Immature natural killer cell (primary cell): ENCODE measurements around the gene MERTK. TPM values are rescaled to one million over a fixed set of nuclear protein-coding genes. Genes with fewer than 3 reads are reported as not detected.
A peak's percentile ranks its signal among the peaks of the same experiment; 100 is the strongest.

Experiments used
- DNase-seq, 3 donors: peaks; one replicate each; pipeline ENCODE4 v3.0.0; 2022; ENCODE audit warnings: mixed read lengths in 1 of 3
- H3K27ac Mint-ChIP-seq, 6 donors: one replicate each; pipeline ENCODE4 v1.8.0; 2020; ENCODE audit warnings: mixed read lengths in 6 of 6, mild to moderate bottlenecking in 5 of 6, inconsistent platforms in 4 of 6, moderate library complexity in 3 of 6
- H3K27me3 Mint-ChIP-seq, 3 donors: one replicate each; pipeline ENCODE4 v1.8.0; 2020 to 2021; ENCODE audit warnings: low read depth in 3 of 3, mild to moderate bottlenecking in 3 of 3, mixed read lengths in 3 of 3, moderate library complexity in 3 of 3, inconsistent platforms in 1 of 3
- H3K36me3 Mint-ChIP-seq, 3 donors: one replicate each; pipeline ENCODE4 v1.8.0; 2020; ENCODE audit warnings: mixed read lengths in 3 of 3, inconsistent platforms in 2 of 3, mild to moderate bottlenecking in 2 of 3
- H3K4me1 Mint-ChIP-seq, 2 donors: one replicate each; pipeline ENCODE4 v1.8.0; 2020; ENCODE audit warnings: inconsistent platforms in 2 of 2, mild to moderate bottlenecking in 2 of 2, mixed read lengths in 2 of 2, moderate library complexity in 1 of 2
- H3K4me3 Mint-ChIP-seq, 5 donors: one replicate each; pipeline ENCODE4 v1.8.0; 2020; ENCODE audit warnings: mild to moderate bottlenecking in 5 of 5, mixed read lengths in 5 of 5, inconsistent platforms in 3 of 5, moderate library complexity in 3 of 5
- H3K9me3 Mint-ChIP-seq, 6 donors: one replicate each; pipeline ENCODE4 v1.8.0; 2020; ENCODE audit warnings: mild to moderate bottlenecking in 6 of 6, mixed read lengths in 6 of 6, inconsistent platforms in 4 of 6, moderate library complexity in 3 of 6
- polyA plus RNA-seq, 3 donors: library from polyadenylated mRNA; unstranded; fragments of 300-500 nt; fragmentation: Illumina TruSeq; gene quantifications; one replicate each; pipeline ENCODE4 v1.2.3, GENCODE V29; 2021

Gene MERTK
- polyA plus RNA-seq, 3 donors from 2014 or later, result 0.27 TPM; not detected in 2

DNA sequence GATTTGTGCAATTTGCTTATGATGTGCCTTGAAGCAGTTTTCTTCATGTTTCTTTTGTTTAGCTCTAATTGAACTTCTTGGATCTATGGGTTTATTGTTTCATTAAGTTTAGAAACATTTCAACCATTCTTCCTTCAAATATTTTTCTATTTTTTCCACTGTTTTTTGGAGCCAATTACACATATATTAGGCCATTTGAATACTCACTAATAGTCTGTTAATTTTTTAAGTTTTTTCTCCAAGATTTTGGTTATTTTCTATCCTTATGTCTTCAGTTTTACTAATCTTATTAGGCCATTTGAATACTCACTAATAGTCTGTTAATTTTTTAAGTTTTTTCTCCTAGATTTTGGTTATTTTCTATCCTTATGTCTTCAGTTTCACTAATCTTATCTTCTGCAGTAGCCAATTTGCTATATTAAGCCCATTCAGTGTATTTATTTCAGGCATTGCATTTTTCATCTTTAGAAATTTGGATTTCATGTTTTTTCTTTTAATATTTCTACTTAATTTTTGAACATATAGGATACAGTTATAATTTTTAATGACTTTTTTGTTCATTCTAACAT lies 147.1 kb downstream of the MERTK start:
- Mint-ChIP-seq H3K4me3 (no peak overlapping the region), H3K27me3 (peaks cover 0 to 7% (median 3%) of the 10 kb centered on the region in 3 donors), H3K4me1 (no peaks in the 10 kb centered on the region), H3K9me3 (no peaks in the 10 kb centered on the region), H3K27ac (no peak overlapping the region), H3K36me3 (peaks cover 0 to 3% (median 3%) of the 10 kb centered on the region in 3 donors)
- DNase-seq, result no peak

DNA sequence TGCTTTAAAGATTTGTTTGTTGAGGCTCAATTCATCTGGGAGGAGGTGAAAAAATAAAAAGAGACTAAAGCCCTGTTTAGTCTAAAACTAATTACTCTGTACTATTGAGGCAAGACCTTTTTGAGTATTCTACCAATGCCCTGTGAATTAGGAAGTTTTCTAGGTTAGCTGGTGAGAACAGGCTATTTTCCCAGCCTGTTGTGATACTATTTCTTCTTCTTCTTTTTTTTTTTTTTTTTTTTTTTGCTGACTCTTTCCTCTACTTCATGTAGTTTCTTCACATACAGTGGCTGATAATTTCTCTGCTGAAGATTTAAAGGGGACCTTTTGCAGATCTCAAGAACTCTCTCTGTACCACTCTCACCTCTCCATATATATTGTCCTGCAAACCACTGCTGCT lies 147.8 kb downstream of the MERTK start:
- no peak for DNase-seq
- Mint-ChIP-seq H3K4me1 (no peaks in the 10 kb centered on the region), H3K27me3 (peaks cover 0 to 7% (median 3%) of the 10 kb centered on the region in 3 donors), H3K27ac (no peak overlapping the region), H3K4me3 (no peak overlapping the region), H3K9me3 (no peaks in the 10 kb centered on the region), H3K36me3 (peaks cover 0 to 3% (median 3%) of the 10 kb centered on the region in 3 donors)

DNA sequence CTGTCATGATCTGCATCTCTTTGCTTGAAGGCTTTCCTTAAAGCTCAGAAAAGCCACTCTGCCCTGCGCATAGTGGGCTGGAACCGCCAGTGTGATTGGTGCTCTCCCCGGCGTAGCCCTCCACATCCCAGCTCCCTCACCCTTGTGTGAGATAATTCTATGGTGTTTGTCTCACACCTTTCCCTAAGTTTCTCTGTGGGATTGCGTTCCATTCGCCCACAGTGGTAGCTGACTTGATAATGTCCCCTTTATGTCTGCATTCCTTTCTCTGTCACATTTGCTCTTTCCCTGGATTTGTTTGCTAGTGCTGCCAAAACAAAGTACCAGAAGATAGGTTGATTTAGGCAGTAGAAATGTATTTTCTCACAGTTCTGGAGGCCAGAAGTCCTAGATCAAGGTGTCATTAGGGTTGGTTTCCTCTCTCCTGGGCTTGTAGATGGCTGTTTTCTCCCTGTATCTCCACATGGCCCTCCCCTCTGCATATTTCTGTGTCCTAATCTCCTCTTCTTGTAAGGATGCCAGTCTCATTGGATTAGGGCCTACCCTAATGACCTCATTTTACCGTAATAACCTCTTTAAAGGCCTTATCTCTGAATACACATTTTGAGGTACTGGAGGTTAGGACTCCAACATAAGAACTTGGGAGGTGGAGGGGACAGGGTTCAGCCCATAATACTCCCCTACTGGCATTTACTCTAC lies 149.3 kb downstream of the MERTK start:
- H3K9me3 Mint-ChIP-seq, result no peaks in the 10 kb centered on the region
- no peaks in the 10 kb centered on the region for H3K4me1 Mint-ChIP-seq
- DNase-seq, result no peak
- H3K36me3 Mint-ChIP-seq, result peaks cover 0 to 3% (median 3%) of the 10 kb centered on the region in 3 donors
- no peak overlapping the region for H3K27ac Mint-ChIP-seq
- H3K4me3 Mint-ChIP-seq, result no peak overlapping the region
- peaks cover 0 to 7% (median 3%) of the 10 kb centered on the region in 3 donors for H3K27me3 Mint-ChIP-seq

DNA sequence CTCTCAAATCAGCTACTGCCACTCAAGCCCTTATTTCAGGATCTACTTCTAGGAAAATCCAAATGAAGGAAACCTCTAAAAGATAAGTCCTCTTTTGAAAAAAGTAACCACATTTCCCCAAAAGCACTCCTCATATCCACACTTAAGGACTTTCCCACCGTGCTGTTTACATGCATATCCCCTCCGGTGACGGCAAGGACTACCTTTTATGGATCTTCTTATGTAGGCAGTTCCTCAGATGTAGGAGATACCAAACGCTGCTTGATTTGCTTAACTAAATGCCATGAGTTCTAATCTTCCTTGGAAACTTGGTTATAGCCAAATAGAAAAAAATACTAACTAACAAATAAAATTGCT lies 149.8 kb downstream of the MERTK start:
- Mint-ChIP-seq H3K4me1 (peaks cover under 1 to 2% of the 10 kb centered on the region in 2 donors), H3K27ac (no peak overlapping the region), H3K4me3 (no peak overlapping the region), H3K36me3 (peaks cover 0 to 3% (median 3%) of the 10 kb centered on the region in 3 donors), H3K9me3 (no peaks in the 10 kb centered on the region), H3K27me3 (peaks cover 0 to 7% (median 3%) of the 10 kb centered on the region in 3 donors)
- DNase-seq, result no peak

DNA sequence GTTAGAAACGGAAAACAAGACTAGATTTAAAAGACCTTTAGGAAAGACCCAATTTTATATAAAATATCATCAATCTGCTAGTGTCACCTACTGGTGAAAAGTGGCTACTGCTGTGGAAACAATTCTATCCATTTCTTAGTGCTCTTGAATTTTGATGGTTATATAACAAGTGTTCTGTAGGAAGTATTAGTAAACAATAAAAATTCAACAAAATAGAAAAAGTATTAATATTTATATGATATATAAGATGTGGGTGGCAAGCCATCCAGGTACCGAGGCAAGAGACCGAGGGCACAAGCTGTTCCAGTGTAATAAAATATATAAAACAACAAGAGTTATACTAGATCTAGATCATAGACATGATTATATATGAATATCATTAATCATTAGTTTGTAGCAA lies 150.5 kb downstream of the MERTK start:
- Mint-ChIP-seq H3K27ac (no peak overlapping the region), H3K36me3 (peaks cover 0 to 3% (median 3%) of the 10 kb centered on the region in 3 donors), H3K9me3 (no peaks in the 10 kb centered on the region), H3K4me1 (peaks cover 7 to 9% of the 10 kb centered on the region in 2 donors), H3K4me3 (no peak overlapping the region), H3K27me3 (peaks cover 3 to 9% (median 4%) of the 10 kb centered on the region in 3 donors)
- peak; percentile 25 to 41 (median 41) for DNase-seq

DNA sequence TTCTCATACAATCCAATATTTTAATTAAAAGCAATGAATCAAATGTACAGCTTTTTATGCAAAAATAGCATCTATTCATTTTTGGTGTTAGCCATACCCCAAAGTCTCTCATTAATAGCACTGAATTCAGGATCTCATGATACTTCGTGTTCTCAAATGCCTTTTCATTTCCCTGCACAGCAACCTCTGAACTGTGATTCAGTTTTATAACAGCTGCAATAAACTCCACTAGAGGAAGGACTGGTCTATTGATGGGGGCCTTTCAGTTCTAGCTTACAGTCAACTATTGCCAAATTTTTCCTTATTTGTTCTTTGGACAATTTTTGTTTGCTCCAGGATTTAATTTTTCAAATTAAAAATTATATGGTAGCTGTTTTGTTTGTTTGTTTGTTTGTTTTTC lies 151.9 kb downstream of the MERTK start:
- Mint-ChIP-seq H3K27me3 (peaks cover 6 to 11% (median 6%) of the 10 kb centered on the region in 3 donors), H3K9me3 (no peaks in the 10 kb centered on the region), H3K27ac (no peak overlapping the region), H3K4me1 (peaks cover 9 to 12% of the 10 kb centered on the region in 2 donors), H3K4me3 (no peak overlapping the region), H3K36me3 (peaks cover 0 to 1% (median under 1%) of the 10 kb centered on the region in 3 donors)
- no peak for DNase-seq

DNA sequence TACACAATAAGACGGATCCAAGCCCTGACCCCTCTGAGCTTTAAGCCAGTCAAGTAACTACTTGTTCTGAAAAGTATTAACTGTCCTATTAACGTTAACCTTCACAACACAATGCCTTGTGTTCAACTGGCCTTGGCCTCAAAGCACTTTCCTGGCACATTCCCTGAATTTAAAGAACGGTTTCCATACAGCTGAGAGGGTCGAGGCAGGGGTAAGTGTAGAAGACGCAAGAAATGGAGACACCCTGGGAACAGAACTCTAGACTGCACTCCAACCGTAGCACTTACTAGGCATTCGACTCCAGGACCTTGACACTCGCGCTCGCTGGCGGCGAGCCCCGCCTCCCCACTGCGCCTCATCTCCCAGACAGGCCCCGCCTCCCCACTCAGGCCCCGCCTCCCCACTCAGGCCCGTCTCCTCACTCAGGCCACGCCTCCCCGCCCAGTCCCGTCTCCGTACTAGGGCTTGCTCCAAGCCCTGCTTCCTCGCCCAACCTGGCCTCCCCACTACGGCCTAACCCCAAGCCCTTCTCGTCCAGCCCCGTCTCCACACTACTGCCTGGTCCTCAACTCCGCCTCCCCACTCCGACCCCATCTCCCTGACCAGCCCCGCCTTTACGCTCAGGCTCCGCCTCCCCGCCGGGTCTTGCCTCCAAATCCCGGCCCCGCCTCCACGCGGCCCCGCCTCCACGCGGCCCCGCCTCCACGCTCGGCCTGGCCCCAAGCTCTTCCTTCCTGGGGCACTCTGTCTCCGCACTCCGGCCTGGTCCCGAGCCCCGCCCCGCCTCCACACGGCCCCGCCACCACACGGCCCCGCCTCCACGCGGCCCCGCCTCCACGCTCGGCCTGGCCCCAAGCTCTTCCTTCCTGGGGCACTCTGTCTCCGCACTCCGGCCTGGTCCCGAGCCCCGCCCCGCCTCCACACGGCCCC lies 155.8 kb downstream of the MERTK start:
- H3K9me3 Mint-ChIP-seq, result no peaks in the 10 kb centered on the region
- H3K27ac Mint-ChIP-seq, result peak overlapping the region; percentile 89 to 99 (median 96)
- H3K4me3 Mint-ChIP-seq, result peak overlapping the region; percentile 88 to 98 (median 95)
- peak; percentile 98 to 99 (median 98) for DNase-seq
- peaks cover 0 to 3% (median under 1%) of the 10 kb centered on the region in 3 donors for H3K36me3 Mint-ChIP-seq
- peaks cover 7 to 12% (median 9%) of the 10 kb centered on the region in 3 donors for H3K27me3 Mint-ChIP-seq
- H3K4me1 Mint-ChIP-seq, result peaks cover 40 to 42% of the 10 kb centered on the region in 2 donors

DNA sequence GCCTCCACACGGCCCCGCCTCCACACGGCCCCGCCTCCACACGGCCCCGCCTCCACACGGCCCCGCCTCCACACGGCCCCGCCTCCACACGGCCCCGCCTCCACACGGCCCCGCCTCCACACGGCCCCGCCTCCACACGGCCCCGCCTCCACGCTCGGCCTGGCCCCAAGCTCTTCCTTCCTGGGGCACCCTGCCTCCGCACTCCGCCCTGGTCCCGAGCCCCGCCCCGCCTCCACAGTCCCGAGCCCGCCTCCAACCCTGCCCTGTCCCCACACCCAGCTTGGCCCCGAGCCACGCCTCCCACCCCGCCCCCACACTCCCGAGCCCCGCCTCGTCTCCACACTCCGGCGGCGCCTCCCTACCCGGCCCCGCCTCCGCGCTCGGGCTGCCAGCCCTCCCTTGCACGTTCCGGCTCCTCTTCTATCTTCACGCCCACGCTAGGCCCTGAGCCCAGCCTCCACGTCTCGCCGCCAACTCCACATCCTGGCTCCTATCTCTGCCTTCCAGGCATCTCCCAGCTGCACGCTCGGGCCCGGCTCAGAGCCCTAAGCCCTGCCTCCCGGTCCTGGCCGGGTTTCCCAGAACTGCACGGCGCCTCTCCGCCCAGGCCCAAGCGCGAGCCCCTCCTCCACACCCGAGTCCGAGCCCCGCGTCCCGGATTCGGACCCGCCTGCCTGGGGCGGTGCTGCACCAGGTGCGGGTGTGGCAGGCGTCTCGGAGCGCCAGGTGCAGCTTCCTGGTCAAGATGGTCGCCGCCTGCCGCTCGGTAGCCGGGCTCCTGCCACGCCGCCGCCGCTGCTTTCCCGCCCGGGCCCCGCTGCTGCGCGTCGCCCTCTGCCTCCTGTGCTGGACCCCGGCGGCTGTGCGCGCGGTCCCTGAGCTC lies 156.7 kb downstream of the MERTK start, which contains the start of gene TMEM87B:
TMEM87B (plus strand) TSS at position 423 of the 883 bp plus-strand sequence; CDS start at position 746, 323 bp downstream.
- Mint-ChIP-seq H3K27me3 (peaks cover 8 to 12% (median 9%) of the 10 kb centered on the region in 3 donors), H3K36me3 (peaks cover 0 to 3% (median 3%) of the 10 kb centered on the region in 3 donors)

DNA sequence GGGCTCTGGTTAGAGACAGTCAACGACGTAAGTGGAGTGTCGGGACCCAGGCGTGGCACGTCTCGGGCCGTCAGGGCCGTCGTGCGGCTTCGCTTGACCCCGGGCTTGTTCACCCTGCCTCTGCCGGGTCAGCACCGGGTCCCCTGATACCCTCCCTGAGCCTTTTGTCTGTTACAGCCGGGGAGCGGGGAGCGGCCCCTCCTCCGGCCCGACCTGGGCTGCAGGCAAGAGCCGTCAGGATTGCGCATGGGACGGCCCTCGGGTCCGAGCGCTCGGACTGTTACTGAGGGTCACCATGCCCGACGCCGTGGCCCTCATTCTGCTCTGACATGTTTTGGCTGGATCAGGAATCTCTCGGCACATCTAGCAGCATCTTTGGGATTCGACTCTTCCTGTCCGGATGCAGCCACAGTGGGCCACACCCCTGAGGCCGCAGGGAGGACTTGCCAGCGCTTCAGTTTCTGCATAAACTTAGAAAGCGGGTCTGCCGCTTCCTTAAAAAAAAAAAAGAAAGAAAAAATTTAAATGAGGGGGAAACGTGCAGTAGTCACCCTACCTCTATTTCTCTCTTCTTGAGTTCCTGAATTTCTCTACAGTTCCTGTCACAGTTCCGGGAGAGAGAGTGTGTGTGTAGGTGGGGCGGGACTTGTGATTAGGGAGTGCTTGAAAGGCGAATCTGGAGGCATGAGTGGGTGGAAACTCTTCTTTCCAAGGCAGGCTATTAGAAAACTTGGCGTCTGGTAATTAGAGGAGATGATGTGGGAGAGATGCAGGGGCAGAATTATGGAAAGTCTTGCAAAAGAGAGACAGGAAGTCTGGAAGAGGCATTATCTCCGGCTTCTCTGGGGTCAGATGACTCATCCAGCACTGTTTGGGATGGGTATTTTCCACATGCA lies 157.6 kb downstream of the MERTK start:
- peak overlapping the region; percentile 64 to 94 (median 87) for H3K27ac Mint-ChIP-seq

More for the DNA sequence above, 156.7 kb downstream of the MERTK start, which contains the start of gene TMEM87B:
- H3K27ac Mint-ChIP-seq, result peak within 1 kb of the TSS; percentile 89 to 99 (median 96)
- no peaks in the 10 kb centered on the region for H3K9me3 Mint-ChIP-seq
- peaks cover 43% of the 10 kb centered on the region in 2 donors for H3K4me1 Mint-ChIP-seq
- DNase-seq, result peak; percentile 92 to 95 (median 94)
- peak within 1 kb of the TSS; percentile 93 to 98 (median 96) for H3K4me3 Mint-ChIP-seq

DNA sequence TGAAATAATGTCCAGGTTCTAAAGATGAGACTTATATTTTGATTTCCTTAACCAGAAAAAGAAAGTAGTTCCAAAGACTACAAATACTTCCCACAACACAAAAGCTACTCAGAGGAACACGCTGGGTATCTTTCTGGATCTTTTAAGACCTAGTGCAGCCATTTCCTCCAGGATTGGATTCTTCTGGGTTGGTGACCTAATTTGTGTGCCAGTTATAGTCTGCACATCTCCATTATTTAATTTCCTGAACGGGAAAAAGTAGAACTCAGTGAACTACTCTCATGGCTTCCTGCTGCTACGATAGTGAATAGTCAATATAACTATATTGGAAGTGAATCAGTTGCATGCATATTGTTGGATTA lies 158.2 kb downstream of the MERTK start:
- no peak for DNase-seq
- H3K9me3 Mint-ChIP-seq, result no peaks in the 10 kb centered on the region
- H3K4me1 Mint-ChIP-seq, result peaks cover 43% of the 10 kb centered on the region in 2 donors
- peaks cover 5 to 7% (median 6%) of the 10 kb centered on the region in 3 donors for H3K36me3 Mint-ChIP-seq
- H3K4me3 Mint-ChIP-seq, result peak overlapping the region; percentile 90 to 96 (median 91)
- peaks cover 8 to 12% (median 9%) of the 10 kb centered on the region in 3 donors for H3K27me3 Mint-ChIP-seq
- H3K27ac Mint-ChIP-seq, result peak overlapping the region; percentile 64 to 94 (median 87)

More for the DNA sequence above, 157.6 kb downstream of the MERTK start:
- Mint-ChIP-seq H3K9me3 (no peaks in the 10 kb centered on the region), H3K36me3 (peaks cover 0 to 3% (median 3%) of the 10 kb centered on the region in 3 donors), H3K4me1 (peaks cover 43% of the 10 kb centered on the region in 2 donors), H3K27me3 (peaks cover 8 to 12% (median 9%) of the 10 kb centered on the region in 3 donors), H3K4me3 (peak overlapping the region; percentile 90 to 96 (median 91))
- DNase-seq, result peak; percentile 8 to 16 (median 15)

DNA sequence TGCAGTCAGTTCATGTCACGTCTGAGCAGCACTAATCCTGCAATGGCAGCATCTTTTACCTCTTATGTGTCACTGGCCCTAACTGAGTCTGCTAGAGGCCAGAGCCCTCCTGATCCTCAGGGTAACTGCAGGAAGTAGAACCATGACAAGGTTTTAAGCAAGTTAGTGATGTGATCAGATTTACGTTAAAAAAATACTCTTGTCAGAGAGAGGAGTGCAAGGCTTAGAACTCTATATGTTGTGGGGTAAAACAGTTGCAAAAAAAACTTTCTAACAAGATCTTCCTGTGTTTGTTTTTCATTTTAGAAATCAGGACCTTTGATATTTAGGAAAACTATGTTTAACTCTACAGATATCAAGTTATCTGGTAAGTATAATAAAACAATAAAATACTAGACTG lies 161.3 kb downstream of the MERTK start:
- H3K4me1 Mint-ChIP-seq, result peaks cover 40 to 55% of the 10 kb centered on the region in 2 donors
- H3K4me3 Mint-ChIP-seq, result no peak overlapping the region
- DNase-seq, result no peak
- H3K9me3 Mint-ChIP-seq, result no peaks in the 10 kb centered on the region
- H3K27me3 Mint-ChIP-seq, result peaks cover 5 to 8% (median 6%) of the 10 kb centered on the region in 3 donors
- no peak overlapping the region for H3K27ac Mint-ChIP-seq
- H3K36me3 Mint-ChIP-seq, result peaks cover 12 to 31% (median 22%) of the 10 kb centered on the region in 3 donors

DNA sequence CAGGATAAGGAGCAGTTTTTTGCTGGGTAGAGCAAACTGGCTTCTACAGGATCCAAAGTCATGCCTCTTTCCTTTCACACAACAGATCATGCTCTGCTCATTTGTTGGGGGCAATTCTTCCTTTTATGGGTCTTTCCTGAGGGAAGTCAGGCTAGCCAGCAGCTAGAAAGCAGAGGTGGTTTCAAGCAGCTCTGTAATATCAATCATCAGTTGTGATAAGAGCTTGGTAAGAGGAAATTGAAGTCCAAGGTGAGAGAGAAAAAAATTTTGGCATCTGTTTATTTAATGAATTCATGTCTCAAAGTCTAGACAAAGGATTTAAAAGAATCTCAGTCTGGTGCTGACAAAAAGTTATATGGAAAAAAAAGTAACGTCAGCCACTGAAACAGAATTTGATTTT lies 162.9 kb downstream of the MERTK start:
- H3K4me1 Mint-ChIP-seq, result peaks cover 43 to 57% of the 10 kb centered on the region in 2 donors
- peaks cover 20 to 40% (median 22%) of the 10 kb centered on the region in 3 donors for H3K36me3 Mint-ChIP-seq
- peaks cover 1 to 3% (median 2%) of the 10 kb centered on the region in 3 donors for H3K27me3 Mint-ChIP-seq
- H3K9me3 Mint-ChIP-seq, result no peaks in the 10 kb centered on the region
- DNase-seq, result no peak
- no peak overlapping the region for H3K27ac Mint-ChIP-seq
- H3K4me3 Mint-ChIP-seq, result no peak overlapping the region
